VCaP (cell line): ENCODE data around the gene ARHGAP25.

ENCODE experiments used
- H3K27ac ChIP-seq: fragments of 450-650 bp; 2 replicates; pipeline ENCODE4 v1.5.1; 2017
- CTCF ChIP-seq: fragments of 450-650 bp; conservative IDR thresholded peaks from 2 replicates; pipeline ENCODE4 v1.5.1; 2017; ENCODE audit warnings: mild to moderate bottlenecking, moderate library complexity

The ARHGAP25 gene

GRCh38 chr2:68727683-68728375, 6.8 kb upstream of the ARHGAP25 start:
- no peak overlapping the region for H3K27ac ChIP-seq
- TF ChIP-seq CTCF, result no peak

- no peak for TF ChIP-seq CTCF
- no peak overlapping the region for H3K27ac ChIP-seq
Measured at GRCh38 chr2:68730828-68731227, 3.8 kb upstream of the ARHGAP25 start.

- no peak for TF ChIP-seq CTCF
- H3K27ac ChIP-seq, result no peak overlapping the region
Measured at GRCh38 chr2:68732036-68732932, 2.3 kb upstream of the ARHGAP25 start.

GRCh38 chr2:68733365-68733764, 1.2 kb upstream of the ARHGAP25 start:
- H3K27ac ChIP-seq, result no peak overlapping the region
- no peak for TF ChIP-seq CTCF

GRCh38 chr2:68734176-68734575, 435 bp upstream of the ARHGAP25 start:
- no peak overlapping the region for H3K27ac ChIP-seq
- TF ChIP-seq CTCF, result no peak

GRCh38 chr2:68736086-68736485, 1.5 kb downstream of the ARHGAP25 start:
- no peak overlapping the region for H3K27ac ChIP-seq
- no peak for TF ChIP-seq CTCF

GRCh38 chr2:68737711-68738110, 3.1 kb downstream of the ARHGAP25 start:
- TF ChIP-seq CTCF, result no peak
- H3K27ac ChIP-seq, result no peak overlapping the region
